OCI-LY1 (cell line): Measurements from ENCODE around the gene HSD11B1L.

Experiments used
- EZH2 ChIP-seq: fragments of 200-600 bp; sonication (generic), shearing (Covaris generic); IDR thresholded peaks from 2 replicates; pipeline ENCODE4 v1.8.0; 2017; ENCODE audit warnings: borderline replicate concordance, mixed run types, mild to moderate bottlenecking, antibody characterized with exemption, low read length, moderate library complexity, mixed read lengths
- TF ChIP-seq, protein P1 (sequence below): fragments of 200-600 bp; sonication (generic), shearing (Covaris generic); IDR thresholded peaks from 2 replicates; pipeline ENCODE4 v1.5.1; 2017; ENCODE audit warnings: mild to moderate bottlenecking, antibody characterized with exemption, low read length, moderate library complexity, mixed read lengths

DNA sequence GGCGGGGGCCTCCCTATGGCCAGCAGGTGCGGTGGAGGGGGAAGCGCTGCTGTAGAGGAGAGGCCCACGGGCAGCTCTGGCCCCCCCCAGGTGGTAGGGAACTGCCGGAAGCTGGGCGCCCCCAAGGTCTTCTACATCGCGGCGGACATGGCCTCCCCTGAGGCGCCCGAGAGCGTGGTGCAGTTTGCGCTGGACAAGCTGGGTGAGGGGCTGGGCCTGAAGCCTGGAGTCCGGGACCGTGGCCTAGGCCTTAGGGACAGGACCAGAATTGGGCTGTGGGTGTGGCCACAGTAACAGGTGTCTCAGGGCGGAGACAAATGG, 5.5 kb downstream of the HSD11B1L start:
- TF ChIP-seq, protein P1, sequence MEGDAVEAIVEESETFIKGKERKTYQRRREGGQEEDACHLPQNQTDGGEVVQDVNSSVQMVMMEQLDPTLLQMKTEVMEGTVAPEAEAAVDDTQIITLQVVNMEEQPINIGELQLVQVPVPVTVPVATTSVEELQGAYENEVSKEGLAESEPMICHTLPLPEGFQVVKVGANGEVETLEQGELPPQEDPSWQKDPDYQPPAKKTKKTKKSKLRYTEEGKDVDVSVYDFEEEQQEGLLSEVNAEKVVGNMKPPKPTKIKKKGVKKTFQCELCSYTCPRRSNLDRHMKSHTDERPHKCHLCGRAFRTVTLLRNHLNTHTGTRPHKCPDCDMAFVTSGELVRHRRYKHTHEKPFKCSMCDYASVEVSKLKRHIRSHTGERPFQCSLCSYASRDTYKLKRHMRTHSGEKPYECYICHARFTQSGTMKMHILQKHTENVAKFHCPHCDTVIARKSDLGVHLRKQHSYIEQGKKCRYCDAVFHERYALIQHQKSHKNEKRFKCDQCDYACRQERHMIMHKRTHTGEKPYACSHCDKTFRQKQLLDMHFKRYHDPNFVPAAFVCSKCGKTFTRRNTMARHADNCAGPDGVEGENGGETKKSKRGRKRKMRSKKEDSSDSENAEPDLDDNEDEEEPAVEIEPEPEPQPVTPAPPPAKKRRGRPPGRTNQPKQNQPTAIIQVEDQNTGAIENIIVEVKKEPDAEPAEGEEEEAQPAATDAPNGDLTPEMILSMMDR: no peak
- TF ChIP-seq EZH2: no peak
